Ishikawa (cell line): ENCODE measurements around the gene CTU1.

Experiments used
- CEBPB ChIP-seq: IDR thresholded peaks from 2 replicates; pipeline ENCODE4 v1.6.1; 2012
- CREB1 ChIP-seq: IDR thresholded peaks from 2 replicates; pipeline ENCODE4 v1.6.1; 2012; ENCODE audit warnings: low read depth
- EGR1 ChIP-seq: IDR thresholded peaks from 2 replicates; pipeline ENCODE4 v1.6.1; 2012
- EP300 ChIP-seq: IDR thresholded peaks from 2 replicates; pipeline ENCODE4 v1.6.1; 2012; ENCODE audit warnings: borderline replicate concordance
- FOXM1 ChIP-seq: IDR thresholded peaks from 2 replicates; pipeline ENCODE4 v1.6.1; 2012; ENCODE audit warnings: low read depth, borderline replicate concordance
- NFIC ChIP-seq: IDR thresholded peaks from 2 replicates; pipeline ENCODE4 v1.6.1; 2012
- RAD21 ChIP-seq: IDR thresholded peaks from 2 replicates; pipeline ENCODE4 v1.6.1; 2012; ENCODE audit warnings: low read depth
- TAF1 ChIP-seq: IDR thresholded peaks from 2 replicates; pipeline ENCODE4 v1.6.1; 2012; ENCODE audit warnings: low read depth, mild to moderate bottlenecking
- TCF12 ChIP-seq: IDR thresholded peaks from 2 replicates; pipeline ENCODE4 v1.6.1; 2012; ENCODE audit warnings: low read depth
- TEAD4 ChIP-seq: IDR thresholded peaks from 2 replicates; pipeline ENCODE4 v1.6.1; 2012
- YY1 ChIP-seq: IDR thresholded peaks from 2 replicates; pipeline ENCODE4 v1.6.1; 2012; ENCODE audit warnings: low read depth
- ZBTB7A ChIP-seq: IDR thresholded peaks from 2 replicates; pipeline ENCODE4 v1.6.1; 2012; ENCODE audit warnings: low read depth
- TF ChIP-seq, protein P1 (sequence below): IDR thresholded peaks from 2 replicates; pipeline ENCODE4 v1.6.1; 2012; ENCODE audit warnings: low read depth, mild to moderate bottlenecking
- TF ChIP-seq, protein P2 (sequence below): IDR thresholded peaks from 2 replicates; pipeline ENCODE4 v1.6.1; 2012

CTU1 gene

DNA sequence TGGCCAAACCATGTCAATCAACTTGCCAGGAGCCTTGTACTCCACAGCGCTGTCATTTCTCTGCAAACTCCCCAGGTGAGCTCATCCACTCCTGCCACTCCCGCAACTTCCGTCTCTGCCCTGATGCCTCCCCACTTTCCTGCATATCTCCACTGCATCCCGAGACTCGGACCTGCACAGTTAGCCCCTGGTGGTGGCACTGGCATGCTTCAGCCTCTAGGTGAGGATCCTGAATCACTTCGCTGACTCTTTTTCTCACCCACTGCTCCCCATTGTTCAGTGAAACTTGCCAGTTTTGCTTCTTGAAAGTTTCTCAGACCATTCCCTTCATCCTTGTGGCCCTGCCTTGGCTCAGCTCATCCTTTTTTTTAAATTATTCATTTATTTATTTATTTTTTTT is 3.4 kb upstream of the CTU1 start:
- TF ChIP-seq TAF1, result no peak

DNA sequence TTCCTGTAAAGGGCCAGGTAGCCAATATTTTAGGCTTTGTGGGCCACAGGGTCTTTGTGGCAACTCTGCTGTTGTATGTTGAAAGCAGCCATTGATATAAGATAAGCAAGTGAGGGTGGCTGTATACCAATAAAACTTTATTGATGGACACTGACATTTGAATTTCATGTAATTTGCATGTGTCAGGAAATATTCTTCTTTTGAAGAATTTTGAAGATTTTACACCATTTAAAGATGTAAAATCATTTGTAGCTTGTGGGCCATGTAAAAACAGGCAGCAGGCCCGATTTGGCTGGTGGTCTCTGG is 2.4 kb upstream of the CTU1 start:
- TF ChIP-seq, protein P1, sequence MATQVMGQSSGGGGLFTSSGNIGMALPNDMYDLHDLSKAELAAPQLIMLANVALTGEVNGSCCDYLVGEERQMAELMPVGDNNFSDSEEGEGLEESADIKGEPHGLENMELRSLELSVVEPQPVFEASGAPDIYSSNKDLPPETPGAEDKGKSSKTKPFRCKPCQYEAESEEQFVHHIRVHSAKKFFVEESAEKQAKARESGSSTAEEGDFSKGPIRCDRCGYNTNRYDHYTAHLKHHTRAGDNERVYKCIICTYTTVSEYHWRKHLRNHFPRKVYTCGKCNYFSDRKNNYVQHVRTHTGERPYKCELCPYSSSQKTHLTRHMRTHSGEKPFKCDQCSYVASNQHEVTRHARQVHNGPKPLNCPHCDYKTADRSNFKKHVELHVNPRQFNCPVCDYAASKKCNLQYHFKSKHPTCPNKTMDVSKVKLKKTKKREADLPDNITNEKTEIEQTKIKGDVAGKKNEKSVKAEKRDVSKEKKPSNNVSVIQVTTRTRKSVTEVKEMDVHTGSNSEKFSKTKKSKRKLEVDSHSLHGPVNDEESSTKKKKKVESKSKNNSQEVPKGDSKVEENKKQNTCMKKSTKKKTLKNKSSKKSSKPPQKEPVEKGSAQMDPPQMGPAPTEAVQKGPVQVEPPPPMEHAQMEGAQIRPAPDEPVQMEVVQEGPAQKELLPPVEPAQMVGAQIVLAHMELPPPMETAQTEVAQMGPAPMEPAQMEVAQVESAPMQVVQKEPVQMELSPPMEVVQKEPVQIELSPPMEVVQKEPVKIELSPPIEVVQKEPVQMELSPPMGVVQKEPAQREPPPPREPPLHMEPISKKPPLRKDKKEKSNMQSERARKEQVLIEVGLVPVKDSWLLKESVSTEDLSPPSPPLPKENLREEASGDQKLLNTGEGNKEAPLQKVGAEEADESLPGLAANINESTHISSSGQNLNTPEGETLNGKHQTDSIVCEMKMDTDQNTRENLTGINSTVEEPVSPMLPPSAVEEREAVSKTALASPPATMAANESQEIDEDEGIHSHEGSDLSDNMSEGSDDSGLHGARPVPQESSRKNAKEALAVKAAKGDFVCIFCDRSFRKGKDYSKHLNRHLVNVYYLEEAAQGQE, result no peak

DNA sequence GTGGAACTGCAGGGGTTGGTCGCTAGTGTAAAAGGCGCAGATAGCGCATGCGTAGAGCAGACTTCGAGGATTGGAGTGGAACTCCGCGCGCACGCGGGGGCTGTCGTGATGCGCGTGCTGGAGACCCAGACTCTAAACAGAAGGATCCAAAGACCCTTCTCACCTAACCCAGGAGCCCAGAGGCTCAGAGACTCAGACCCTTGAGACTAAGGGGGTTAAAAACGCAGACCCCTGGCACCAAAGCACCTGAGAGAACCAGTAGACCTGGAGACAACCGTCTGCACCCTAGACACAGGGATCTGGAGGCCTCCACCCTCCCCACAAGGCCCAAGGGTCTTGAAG is 567 bp upstream of the CTU1 start:
- TF ChIP-seq ZBTB7A, result no peak
- TF ChIP-seq, protein P2, sequence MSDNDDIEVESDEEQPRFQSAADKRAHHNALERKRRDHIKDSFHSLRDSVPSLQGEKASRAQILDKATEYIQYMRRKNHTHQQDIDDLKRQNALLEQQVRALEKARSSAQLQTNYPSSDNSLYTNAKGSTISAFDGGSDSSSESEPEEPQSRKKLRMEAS, result peak; percentile 59

DNA sequence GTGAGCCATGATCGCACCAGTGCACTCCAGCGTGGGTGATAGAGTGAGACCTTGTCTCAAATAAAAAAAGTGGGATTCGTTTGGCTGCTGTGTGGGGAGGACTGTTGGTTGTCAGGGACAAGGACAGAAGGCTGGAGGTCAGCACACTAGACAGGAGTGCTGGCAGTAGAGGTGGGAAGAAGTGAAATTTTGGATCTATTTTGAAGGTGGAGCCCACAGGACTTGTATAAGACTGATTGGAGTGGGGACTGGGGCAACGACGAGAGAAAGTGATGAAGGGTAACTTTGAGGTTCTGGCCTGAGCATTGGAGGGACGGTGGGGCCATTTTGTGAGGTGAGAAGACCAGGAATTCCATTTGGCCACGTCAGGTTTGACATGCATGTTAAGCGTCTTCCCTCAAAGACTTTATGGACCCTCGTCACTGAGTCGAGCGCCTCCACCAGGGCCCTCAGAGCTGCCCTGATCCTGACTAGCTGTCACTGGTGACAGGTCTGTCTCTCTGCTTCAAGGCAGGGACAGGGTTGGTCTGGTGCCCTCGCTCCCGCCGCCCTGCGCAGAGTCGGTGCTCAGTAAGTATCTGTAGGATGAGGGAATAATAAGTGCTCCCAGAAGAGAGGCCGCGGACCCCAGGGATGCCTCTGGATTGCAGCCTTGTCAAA is 673 bp downstream of the CTU1 start:
- no peak for TF ChIP-seq TCF12
- TF ChIP-seq, protein P1, result no peak

DNA sequence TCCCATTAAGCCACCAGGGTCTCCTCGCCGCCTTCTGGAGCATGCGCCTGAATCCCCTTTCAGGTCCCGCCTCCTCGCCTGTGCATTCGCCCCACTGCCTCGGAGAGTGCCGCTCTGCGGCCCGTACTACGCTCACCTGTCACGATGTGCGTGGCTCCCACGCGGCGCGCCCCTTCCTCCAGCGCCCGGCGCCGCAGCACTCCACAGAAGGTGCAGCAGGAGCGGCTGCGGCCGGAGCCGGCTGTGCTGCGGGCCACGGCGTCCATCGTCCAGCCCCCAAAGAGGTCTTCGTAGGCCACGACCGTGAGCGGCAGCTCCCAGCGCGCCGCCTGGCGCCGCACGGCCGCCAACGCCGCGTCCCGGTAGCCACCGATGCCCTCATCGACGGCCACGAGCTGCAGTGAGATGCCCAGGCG is 4.3 kb downstream of the CTU1 start:
- no peak for TF ChIP-seq YY1
- TF ChIP-seq, protein P2, result no peak

DNA sequence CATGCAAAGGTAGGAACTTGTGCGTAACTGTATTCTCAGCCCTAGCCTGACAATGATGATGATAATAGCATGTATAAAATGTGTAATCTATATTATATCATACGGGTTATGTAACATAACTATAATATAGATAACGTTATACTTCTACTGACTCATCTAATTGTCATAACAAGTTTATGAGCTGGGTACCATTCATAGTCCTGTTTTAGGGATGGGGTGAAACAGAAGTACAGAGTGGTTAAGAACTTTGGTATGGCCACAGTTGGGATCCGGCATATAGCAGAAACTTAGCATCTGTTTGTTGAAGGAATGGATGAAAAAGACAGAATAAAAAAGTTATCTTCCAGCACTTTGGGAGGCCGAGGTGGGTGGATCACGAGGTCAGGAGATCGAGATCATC is 5.2 kb downstream of the CTU1 start:
- no peak for TF ChIP-seq NFIC
- no peak for TF ChIP-seq TCF12
- TF ChIP-seq ZBTB7A, result no peak
- TF ChIP-seq CREB1, result no peak
- TF ChIP-seq EGR1, result no peak
- TF ChIP-seq, protein P1, result no peak
- TF ChIP-seq YY1, result no peak
- TF ChIP-seq TAF1, result no peak
- TF ChIP-seq FOXM1, result no peak
- TF ChIP-seq CEBPB, result no peak
- TF ChIP-seq EP300, result no peak
- no peak for TF ChIP-seq TEAD4

DNA sequence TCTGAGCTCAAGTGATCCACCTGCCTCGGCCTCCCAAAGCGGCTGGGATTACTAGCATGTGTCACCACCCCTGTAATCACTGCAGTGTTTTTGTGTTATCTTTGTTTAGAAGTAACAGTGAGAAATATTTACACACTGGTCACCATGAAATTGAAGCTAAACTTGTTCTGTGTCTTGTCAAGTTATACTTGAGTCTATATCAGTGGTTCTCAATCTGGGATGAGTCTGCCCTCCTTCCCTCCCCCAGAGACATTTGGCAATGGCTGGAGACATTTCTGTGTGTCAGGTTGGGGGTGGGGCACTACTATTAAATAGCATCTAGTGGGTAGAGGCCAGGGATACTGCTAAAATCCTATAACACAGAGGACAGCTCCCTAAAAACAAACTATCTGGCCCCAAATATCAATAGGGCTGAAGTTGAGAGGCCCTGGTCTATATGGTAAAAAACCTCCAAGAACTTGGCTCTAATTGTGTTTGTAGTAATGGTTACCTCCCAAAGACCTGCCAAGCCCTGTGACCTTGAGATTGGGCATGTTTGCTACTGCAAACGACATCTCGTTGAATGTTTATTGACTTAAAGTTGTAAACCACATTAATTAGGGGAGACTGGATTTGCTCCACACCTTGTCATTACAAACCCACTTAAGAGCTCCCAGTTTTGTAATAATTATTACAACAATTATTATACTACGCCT is 6.9 kb downstream of the CTU1 start:
- TF ChIP-seq TEAD4 (no peak), EGR1 (no peak), RAD21 (no peak), CEBPB (no peak), EP300 (no peak), CREB1 (no peak), NFIC (no peak), TCF12 (no peak), ZBTB7A (no peak), TAF1 (no peak), FOXM1 (no peak), YY1 (no peak)
- TF ChIP-seq, protein P1, result no peak
- TF ChIP-seq, protein P2, result no peak
